Ascending aorta (tissue), 2 donors: ENCODE results near the gene RXRG. TPM values are rescaled to one million over a fixed set of nuclear protein-coding genes. Genes with fewer than 3 reads are reported as not detected.

Source experiments
- DNase-seq, 2 donors: peaks; one replicate each; pipeline ENCODE4 v3.0.0-alpha.2; 2019; ENCODE audit warnings: low spot score in 2 of 2
- H3K27ac ChIP-seq, 2 donors: fragments of 200-600 bp; sonication (generic); one replicate each; pipeline ENCODE4 v1.5.1; 2016 to 2017; ENCODE audit warnings: mild to moderate bottlenecking in 1 of 2
- H3K27me3 ChIP-seq: fragments of 200-600 bp; sonication (generic); one replicate; pipeline ENCODE4 v1.5.1; 2017
- H3K36me3 ChIP-seq, 2 donors: fragments of 200-600 bp; sonication (generic); one replicate each; pipeline ENCODE4 v1.5.1; 2016
- H3K4me1 ChIP-seq, 2 donors: fragments of 200-600 bp; sonication (generic); one replicate each; pipeline ENCODE4 v1.5.1; 2016 to 2017; ENCODE audit warnings: mild to moderate bottlenecking in 1 of 2
- H3K4me3 ChIP-seq, 2 donors: fragments of 200-600 bp; sonication (generic); one replicate each; pipeline ENCODE4 v1.5.1; 2016 to 2017; ENCODE audit warnings: mild to moderate bottlenecking in 1 of 2
- H3K9me3 ChIP-seq, 2 donors: fragments of 200-600 bp; sonication (generic); one replicate each; pipeline ENCODE4 v1.5.1; 2016
- intact Hi-C: fragments of 100-400 bp; cut with DNase I; formaldehyde crosslinking; loops from one replicate; pipeline ENCODE4 v1.15.1; 2023
- total RNA-seq: library from RNA; depleted of rRNA; stranded (reverse); fragments of >200 nt; gene quantifications from one replicate; pipeline ENCODE4 v1.1.0, GENCODE V29; 2016
- TF ChIP-seq, protein P1 (sequence below), 3 experiments: fragments of 200-600 bp in 2 of 3; fragments of 450-650 bp in 1 of 3; sonication (generic) in 2 of 3; IDR thresholded peaks; one replicate each; pipeline ENCODE4 v1.5.1; 2016 to 2019; ENCODE audit warnings: antibody characterized with exemption in 3 of 3, mild to moderate bottlenecking in 1 of 3, moderate library complexity in 1 of 3

Gene RXRG
- total RNA-seq, 1 donor from 2014 or later: not detected

DNA sequence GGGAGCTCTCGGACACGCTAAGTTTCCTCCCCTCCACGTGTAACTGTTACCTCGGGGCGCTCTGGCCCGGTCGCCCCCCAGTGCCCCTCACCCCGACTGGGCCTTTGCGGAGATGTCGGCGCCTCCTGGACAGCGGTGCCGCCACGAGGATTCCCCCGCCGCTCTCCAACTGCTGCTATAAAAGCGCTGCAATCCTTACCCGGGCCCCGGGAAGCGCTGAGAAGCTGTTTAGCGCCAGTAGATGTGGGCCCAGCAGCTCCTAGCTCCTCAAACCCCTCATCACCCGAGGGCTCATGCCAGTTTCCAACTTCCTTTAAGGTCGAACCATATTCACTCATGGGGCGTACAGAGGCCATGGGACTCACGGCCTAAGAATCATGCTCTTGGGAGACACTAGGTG, 88.0 kb downstream of the RXRG start:
- DNase-seq: no peak
- peak overlapping the region; percentile 43 to 60 for H3K4me3 ChIP-seq
- intact Hi-C loops: no loop called here
- H3K36me3 ChIP-seq: no peaks in the 10 kb centered on the region
- peaks cover 11% of the 10 kb centered on the region for H3K27me3 ChIP-seq
- H3K27ac ChIP-seq: no peak overlapping the region
- TF ChIP-seq, protein P1, sequence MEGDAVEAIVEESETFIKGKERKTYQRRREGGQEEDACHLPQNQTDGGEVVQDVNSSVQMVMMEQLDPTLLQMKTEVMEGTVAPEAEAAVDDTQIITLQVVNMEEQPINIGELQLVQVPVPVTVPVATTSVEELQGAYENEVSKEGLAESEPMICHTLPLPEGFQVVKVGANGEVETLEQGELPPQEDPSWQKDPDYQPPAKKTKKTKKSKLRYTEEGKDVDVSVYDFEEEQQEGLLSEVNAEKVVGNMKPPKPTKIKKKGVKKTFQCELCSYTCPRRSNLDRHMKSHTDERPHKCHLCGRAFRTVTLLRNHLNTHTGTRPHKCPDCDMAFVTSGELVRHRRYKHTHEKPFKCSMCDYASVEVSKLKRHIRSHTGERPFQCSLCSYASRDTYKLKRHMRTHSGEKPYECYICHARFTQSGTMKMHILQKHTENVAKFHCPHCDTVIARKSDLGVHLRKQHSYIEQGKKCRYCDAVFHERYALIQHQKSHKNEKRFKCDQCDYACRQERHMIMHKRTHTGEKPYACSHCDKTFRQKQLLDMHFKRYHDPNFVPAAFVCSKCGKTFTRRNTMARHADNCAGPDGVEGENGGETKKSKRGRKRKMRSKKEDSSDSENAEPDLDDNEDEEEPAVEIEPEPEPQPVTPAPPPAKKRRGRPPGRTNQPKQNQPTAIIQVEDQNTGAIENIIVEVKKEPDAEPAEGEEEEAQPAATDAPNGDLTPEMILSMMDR (IDR thresholded peaks at IDR 0.05): no peak
- no peaks in the 10 kb centered on the region for H3K9me3 ChIP-seq
- H3K4me1 ChIP-seq: peaks cover 0 to 7% of the 10 kb centered on the region in 2 donors

DNA sequence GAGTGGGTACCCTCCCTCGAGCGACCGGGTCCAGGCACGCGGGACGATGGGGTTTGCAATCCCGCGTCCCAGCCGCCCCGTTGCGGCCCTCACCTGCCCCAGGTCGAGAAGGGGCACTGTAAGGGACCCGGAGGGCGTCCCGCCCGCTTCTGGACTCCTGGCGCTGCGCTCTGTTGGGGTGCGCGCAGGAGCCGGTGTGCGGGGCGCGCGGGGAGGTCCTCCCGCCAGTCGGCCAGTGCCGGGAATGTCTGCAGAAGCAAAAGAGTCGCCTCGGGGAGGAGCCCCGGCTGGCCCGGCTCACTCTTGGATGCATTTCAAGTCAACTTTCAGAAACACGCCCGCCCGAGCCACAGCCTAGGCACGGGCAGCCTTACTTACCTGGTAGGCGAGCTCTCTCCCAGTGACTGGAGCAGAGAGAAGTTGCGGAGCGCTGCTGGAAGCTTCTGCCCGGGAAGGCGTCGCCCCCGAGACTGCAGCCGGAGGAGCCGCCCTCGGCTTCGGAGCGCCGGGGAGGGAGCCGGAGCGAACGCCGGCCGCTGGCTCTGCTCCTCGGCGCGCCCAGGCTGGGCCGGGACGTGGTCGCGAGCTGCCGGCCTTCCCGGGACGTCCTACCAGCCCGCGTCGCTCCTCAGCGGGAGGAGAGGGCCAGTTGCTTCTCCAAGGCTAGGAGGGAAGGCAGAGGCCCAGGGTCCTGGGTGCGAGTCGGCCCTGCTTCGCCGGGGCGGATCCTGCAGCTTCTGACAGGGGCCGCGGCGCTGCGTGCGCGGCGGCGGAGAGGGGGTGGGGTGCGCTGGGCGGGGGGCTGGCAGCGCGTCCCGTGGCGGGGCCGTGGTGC, 88.7 kb downstream of the RXRG start, which contains the start of gene LMX1A:
LMX1A (minus strand) TSS at position 739 of the 835 bp plus-strand sequence. CDS start 1,156 bp downstream, outside the sequence.
- H3K4me1 ChIP-seq: peaks cover 0 to 7% of the 10 kb centered on the region in 2 donors
- H3K9me3 ChIP-seq: no peaks in the 10 kb centered on the region
- H3K4me3 ChIP-seq: peak within 1 kb of the TSS; percentile 43 to 60
- no peaks in the 10 kb centered on the region for H3K36me3 ChIP-seq
- DNase-seq: no peak
- H3K27ac ChIP-seq: no peak within 1 kb of the TSS
- TF ChIP-seq, protein P1 (IDR thresholded peaks at IDR 0.05): no peak
- peaks cover 11% of the 10 kb centered on the region for H3K27me3 ChIP-seq
- intact Hi-C loops: no loop called here

DNA sequence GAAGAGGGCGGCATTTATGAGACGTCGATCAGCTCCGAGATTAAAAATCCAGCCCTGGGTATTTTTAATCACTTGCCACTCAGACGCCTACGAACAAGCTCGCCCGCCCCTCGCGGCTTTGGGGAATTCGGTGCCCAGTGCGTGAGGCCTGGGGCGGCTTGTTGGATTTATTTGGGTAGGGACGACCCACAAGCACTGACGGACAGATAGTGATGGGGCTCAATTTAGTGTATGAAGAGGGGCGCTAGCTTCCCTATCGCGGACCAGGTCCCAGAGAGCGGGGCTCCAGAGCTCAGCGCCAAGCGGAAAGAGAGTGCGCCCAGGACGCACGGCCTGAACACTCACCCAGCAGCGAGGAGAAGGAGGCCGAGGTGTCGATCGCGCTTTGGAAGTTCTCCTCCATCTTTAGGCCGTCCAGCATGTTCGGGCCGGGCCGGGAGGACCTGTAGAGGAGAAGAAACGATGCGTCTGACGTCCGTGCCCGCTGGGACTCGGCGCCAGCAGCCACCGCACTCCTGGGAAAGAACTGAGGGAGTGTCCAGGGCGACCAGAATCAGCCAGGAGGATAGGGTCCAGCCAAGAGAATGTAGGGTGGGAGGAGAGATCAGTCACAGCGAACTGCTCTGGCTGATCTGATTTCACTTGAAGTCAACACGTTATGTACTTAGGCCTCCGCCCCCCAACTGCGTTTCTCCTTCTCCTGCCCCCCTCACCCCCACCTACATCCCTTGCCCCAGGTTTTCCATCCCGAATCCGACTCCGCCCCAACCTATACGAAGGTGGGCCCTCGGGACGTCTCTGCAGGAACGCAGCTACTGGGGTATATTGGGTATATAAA, 89.6 kb downstream of the RXRG start:
- Histone ChIP-seq H3K27ac (no peak overlapping the region), H3K27me3 (peaks cover 11% of the 10 kb centered on the region), H3K36me3 (no peaks in the 10 kb centered on the region), H3K4me3 (peak overlapping the region; percentile 43 to 60), H3K4me1 (peaks cover 0 to 7% of the 10 kb centered on the region in 2 donors), H3K9me3 (no peaks in the 10 kb centered on the region)
- TF ChIP-seq, protein P1 (IDR thresholded peaks at IDR 0.05): no peak
- DNase-seq: no peak
- intact Hi-C loops: no loop called here

DNA sequence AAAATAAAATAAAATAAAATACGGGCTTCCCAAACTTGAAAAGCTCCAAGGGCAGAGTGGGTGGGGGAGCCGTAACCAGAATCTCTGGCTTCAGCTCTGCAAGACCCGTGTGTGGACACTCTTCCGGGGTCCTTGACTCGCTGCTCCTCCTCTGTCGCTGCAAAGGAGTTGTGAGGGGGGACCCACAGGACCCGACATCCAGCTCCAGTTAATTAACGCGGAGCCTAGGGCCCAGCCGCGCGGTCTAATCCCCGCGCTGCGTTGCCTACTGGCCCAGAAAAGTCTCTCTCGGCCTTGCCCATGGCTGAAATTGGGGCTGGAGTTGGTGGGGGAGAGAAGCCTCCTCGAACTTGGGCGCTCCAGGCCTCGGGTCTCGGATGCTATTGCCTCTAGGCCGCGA, 90.2 kb downstream of the RXRG start:
- H3K4me3 ChIP-seq: no peak overlapping the region
- no peaks in the 10 kb centered on the region for H3K36me3 ChIP-seq
- peaks cover 11% of the 10 kb centered on the region for H3K27me3 ChIP-seq
- DNase-seq: no peak
- TF ChIP-seq, protein P1 (IDR thresholded peaks at IDR 0.05): no peak
- H3K9me3 ChIP-seq: no peaks in the 10 kb centered on the region
- H3K27ac ChIP-seq: no peak overlapping the region
- intact Hi-C loops: no loop called here
- H3K4me1 ChIP-seq: peaks cover 0 to 7% of the 10 kb centered on the region in 2 donors

DNA sequence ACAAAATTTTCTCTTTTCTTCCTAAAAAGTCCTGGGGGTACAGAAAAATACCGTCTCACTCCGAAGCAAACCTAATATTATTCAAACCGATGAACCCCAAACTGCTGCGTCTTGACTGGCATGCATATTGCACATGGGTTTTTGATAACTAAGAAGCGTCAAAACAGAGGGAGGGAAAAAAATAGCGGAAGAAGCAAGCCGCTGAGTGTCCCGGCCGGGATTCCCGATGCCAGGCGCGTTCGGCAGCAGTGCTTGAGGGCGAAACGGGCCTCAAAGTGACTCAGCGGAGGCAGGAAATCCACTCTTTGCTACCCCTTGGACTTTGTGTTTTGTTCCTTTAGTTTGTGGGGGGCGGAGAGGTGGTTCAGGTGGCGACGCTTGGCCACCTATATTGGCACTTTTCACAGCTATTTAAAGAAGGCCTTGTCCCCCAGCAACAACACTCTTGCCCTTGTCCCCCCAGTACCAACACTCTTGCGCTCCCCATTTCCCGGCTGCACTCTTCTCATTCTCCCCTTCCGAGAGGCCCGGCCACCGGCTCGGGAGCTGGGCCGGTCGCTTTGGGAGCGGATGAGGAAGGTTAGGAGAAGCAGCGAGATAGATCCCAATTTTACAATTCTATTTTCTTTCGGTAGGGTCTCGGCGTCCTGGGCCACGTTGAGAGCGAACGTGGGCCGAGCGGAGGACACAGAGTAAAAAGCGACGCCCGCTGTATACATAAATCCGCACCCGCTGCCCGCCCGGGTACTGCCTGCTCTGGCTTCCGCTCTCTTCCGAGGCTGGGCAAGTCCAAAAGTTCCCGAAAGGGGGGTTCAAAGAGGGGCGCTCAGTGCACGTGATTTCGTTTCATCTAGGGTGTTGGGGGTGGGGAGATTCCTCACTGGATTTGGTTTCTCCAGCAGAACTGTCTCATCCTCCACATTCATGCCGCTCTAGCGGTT, 90.9 kb downstream of the RXRG start:
- Histone ChIP-seq H3K4me1 (peaks cover 0 to 7% of the 10 kb centered on the region in 2 donors), H3K4me3 (no peak overlapping the region), H3K9me3 (no peaks in the 10 kb centered on the region), H3K27me3 (peaks cover 11% of the 10 kb centered on the region), H3K36me3 (no peaks in the 10 kb centered on the region), H3K27ac (no peak overlapping the region)
- TF ChIP-seq, protein P1 (IDR thresholded peaks at IDR 0.05): no peak
- DNase-seq: no peak
- intact Hi-C loops: no loop called here
